Fibroblast of lung (primary cell): Measurements from ENCODE around the gene CNDP2. TPM values are rescaled to one million over a fixed set of nuclear protein-coding genes. Genes with fewer than 3 reads are reported as not detected.

Experiments used
- DNase-seq, 2 donors: peaks; one replicate each; pipeline versions ENCODE4 v3.0.0 to v3.0.0-alpha.2; 2010; ENCODE audit warnings: low read depth in 2 of 2
- H2AFZ ChIP-seq: 2 replicates; pipeline ENCODE4 v1.5.1; 2012; ENCODE audit warnings: low read length, control low read depth, inconsistent platforms
- H3K27ac ChIP-seq: 2 replicates; pipeline ENCODE4 v1.5.1; 2011; ENCODE audit warnings: low read length, control low read depth; ENCODE audit not compliant: insufficient read depth
- H3K27me3 ChIP-seq: 2 replicates; pipeline ENCODE4 v1.5.1; 2011; ENCODE audit warnings: mild to moderate bottlenecking, low read length; ENCODE audit not compliant: control insufficient read depth, insufficient read depth
- H3K36me3 ChIP-seq: 2 replicates; pipeline ENCODE4 v1.5.1; 2011; ENCODE audit warnings: low read length; ENCODE audit not compliant: control insufficient read depth, insufficient read depth
- H3K4me1 ChIP-seq: 2 replicates; pipeline ENCODE4 v1.5.1; 2011; ENCODE audit warnings: low read length; ENCODE audit not compliant: control insufficient read depth, insufficient read depth; ENCODE audit errors: extremely low read depth
- H3K4me2 ChIP-seq: 2 replicates; pipeline ENCODE4 v1.5.1; 2011; ENCODE audit warnings: low read length, control low read depth; ENCODE audit not compliant: insufficient read depth; ENCODE audit errors: extremely low read depth
- H3K4me3 ChIP-seq, 4 experiments: fragments of 200-600 bp in 1 of 4; sonication (generic) in 1 of 4; replicated peaks in 1 of 4; 2 replicates each; pipeline ENCODE4 v1.5.1; 2011 to 2016; ENCODE audit warnings: low read length in 4 of 4, low read depth in 3 of 4, mild to moderate bottlenecking in 3 of 4, control low read depth in 2 of 4, inconsistent platforms in 1 of 4, mixed read lengths in 1 of 4; ENCODE audit not compliant: insufficient read depth in 1 of 4; ENCODE audit errors: control extremely low read depth in 1 of 4
- H3K79me2 ChIP-seq: 2 replicates; pipeline ENCODE4 v1.5.1; 2012; ENCODE audit warnings: mild to moderate bottlenecking, low read length, inconsistent platforms; ENCODE audit not compliant: control insufficient read depth, insufficient read depth
- H3K9ac ChIP-seq: 2 replicates; pipeline ENCODE4 v1.5.1; 2011; ENCODE audit warnings: mild to moderate bottlenecking, low read length, control low read depth; ENCODE audit not compliant: insufficient read depth
- H3K9me3 ChIP-seq: 2 replicates; pipeline ENCODE4 v1.5.1; 2012; ENCODE audit warnings: low read depth, low read length; ENCODE audit not compliant: control insufficient read depth, insufficient read depth
- H4K20me1 ChIP-seq: 2 replicates; pipeline ENCODE4 v1.5.1; 2011; ENCODE audit warnings: low read length; ENCODE audit not compliant: control insufficient read depth, insufficient read depth; ENCODE audit errors: extremely low read depth
- EZH2 ChIP-seq: IDR thresholded peaks from 2 replicates; pipeline ENCODE4 v1.5.1; 2012; ENCODE audit warnings: low read length, control low read depth, mild to moderate bottlenecking; ENCODE audit errors: missing control alignments
- polyA plus RNA-seq, 2 donors: library from polyadenylated mRNA; depleted of rRNA in 1 of 2; stranded (reverse) in 1 of 2; unstranded in 1 of 2; fragments of >200 nt; gene quantifications; 2 replicates each; pipeline ENCODE4 v1.2.1, GENCODE V29; 2011 to 2012; ENCODE audit warnings: missing spikeins in 1 of 2
- total RNA-seq: library from RNA; depleted of rRNA; stranded (reverse); fragments of >200 nt; gene quantifications from 2 replicates; pipeline ENCODE4 v1.2.1, GENCODE V29; 2014
- TF ChIP-seq, protein P1 (sequence below), 2 donors: IDR thresholded peaks in 1 of 2; conservative IDR thresholded peaks in 1 of 2; 1 replicate in 1 of 2; 2 replicates in 1 of 2; pipeline ENCODE4 v1.5.1; 2011 to 2012; ENCODE audit warnings: low read length in 2 of 2, control low read depth in 1 of 2, inconsistent platforms in 1 of 2, low read depth in 1 of 2, mild to moderate bottlenecking in 1 of 2

Gene CNDP2
- total and polyA plus RNA-seq, 2 donors (not counting 1 experiment from before 2014, with no cell fraction given), result 41.8 to 69.8 TPM

GRCh38 chr18:74573053-74573452 lies 76.9 kb downstream of the CNDP2 start:
- H3K27ac ChIP-seq, result no peak overlapping the region
- H3K9me3 ChIP-seq, result no peaks in the 10 kb centered on the region
- H3K79me2 ChIP-seq, result no peaks in the 10 kb centered on the region
- H3K4me2 ChIP-seq, result no peak overlapping the region
- H3K4me1 ChIP-seq, result no peaks in the 10 kb centered on the region
- peaks cover 7% of the 10 kb centered on the region for H3K27me3 ChIP-seq
- H3K4me3 ChIP-seq, result no peak overlapping the region
- no peaks in the 10 kb centered on the region for H4K20me1 ChIP-seq
- DNase-seq, result no peak
- TF ChIP-seq, protein P1, sequence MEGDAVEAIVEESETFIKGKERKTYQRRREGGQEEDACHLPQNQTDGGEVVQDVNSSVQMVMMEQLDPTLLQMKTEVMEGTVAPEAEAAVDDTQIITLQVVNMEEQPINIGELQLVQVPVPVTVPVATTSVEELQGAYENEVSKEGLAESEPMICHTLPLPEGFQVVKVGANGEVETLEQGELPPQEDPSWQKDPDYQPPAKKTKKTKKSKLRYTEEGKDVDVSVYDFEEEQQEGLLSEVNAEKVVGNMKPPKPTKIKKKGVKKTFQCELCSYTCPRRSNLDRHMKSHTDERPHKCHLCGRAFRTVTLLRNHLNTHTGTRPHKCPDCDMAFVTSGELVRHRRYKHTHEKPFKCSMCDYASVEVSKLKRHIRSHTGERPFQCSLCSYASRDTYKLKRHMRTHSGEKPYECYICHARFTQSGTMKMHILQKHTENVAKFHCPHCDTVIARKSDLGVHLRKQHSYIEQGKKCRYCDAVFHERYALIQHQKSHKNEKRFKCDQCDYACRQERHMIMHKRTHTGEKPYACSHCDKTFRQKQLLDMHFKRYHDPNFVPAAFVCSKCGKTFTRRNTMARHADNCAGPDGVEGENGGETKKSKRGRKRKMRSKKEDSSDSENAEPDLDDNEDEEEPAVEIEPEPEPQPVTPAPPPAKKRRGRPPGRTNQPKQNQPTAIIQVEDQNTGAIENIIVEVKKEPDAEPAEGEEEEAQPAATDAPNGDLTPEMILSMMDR (conservative IDR thresholded peaks at IDR 0.05 in 1 of 2, IDR thresholded peaks at IDR 0.05 in 1 of 2; ENCODE audit: low read depth in 1 of 2, low read length in 2 of 2), result no peak
- no peak for TF ChIP-seq EZH2
- H3K9ac ChIP-seq, result no peak overlapping the region
- no peak overlapping the region for H2AFZ ChIP-seq
- no peaks in the 10 kb centered on the region for H3K36me3 ChIP-seq

Other genes with a start within 250 kb of the CNDP2 start
- 63.4 and 113 TPM in 2 replicates for gene CYB5A, start 204.4 kb upstream of the CNDP2 start, total RNA-seq
- 111 and 150 TPM in 2 replicates for gene CYB5A, start 204.4 kb upstream of the CNDP2 start, polyA plus RNA-seq
- gene C18orf63, start 180.5 kb upstream of the CNDP2 start, total RNA-seq, result not detected in 2 replicates
- not detected in 2 replicates for gene C18orf63, start 180.5 kb upstream of the CNDP2 start, polyA plus RNA-seq
- not detected in 2 replicates for gene DIPK1C, start 39.1 kb upstream of the CNDP2 start, total RNA-seq
- not detected in 2 replicates for gene DIPK1C, start 39.1 kb upstream of the CNDP2 start, polyA plus RNA-seq
- not detected in 2 replicates for gene CNDP1, start 38.1 kb downstream of the CNDP2 start, total RNA-seq
- gene CNDP1, start 38.1 kb downstream of the CNDP2 start, polyA plus RNA-seq, result not detected in 2 replicates
- gene ZNF407, start 101.5 kb downstream of the CNDP2 start, total RNA-seq, result 12.6 and 13.9 TPM in 2 replicates
- gene ZNF407, start 101.5 kb downstream of the CNDP2 start, polyA plus RNA-seq, result 4.4 and 5.1 TPM in 2 replicates